ENCODE results near the gene EFHC1. TPM values are rescaled to one million over a fixed set of nuclear protein-coding genes. Genes with fewer than 3 reads are reported as not detected.

Gene EFHC1, protein sequence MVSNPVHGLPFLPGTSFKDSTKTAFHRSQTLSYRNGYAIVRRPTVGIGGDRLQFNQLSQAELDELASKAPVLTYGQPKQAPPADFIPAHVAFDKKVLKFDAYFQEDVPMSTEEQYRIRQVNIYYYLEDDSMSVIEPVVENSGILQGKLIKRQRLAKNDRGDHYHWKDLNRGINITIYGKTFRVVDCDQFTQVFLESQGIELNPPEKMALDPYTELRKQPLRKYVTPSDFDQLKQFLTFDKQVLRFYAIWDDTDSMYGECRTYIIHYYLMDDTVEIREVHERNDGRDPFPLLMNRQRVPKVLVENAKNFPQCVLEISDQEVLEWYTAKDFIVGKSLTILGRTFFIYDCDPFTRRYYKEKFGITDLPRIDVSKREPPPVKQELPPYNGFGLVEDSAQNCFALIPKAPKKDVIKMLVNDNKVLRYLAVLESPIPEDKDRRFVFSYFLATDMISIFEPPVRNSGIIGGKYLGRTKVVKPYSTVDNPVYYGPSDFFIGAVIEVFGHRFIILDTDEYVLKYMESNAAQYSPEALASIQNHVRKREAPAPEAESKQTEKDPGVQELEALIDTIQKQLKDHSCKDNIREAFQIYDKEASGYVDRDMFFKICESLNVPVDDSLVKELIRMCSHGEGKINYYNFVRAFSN
- polyA plus RNA-seq (173 and 234 TPM in 2 replicates), polyA minus RNA-seq (91.5 and 119 TPM in 2 replicates)

GRCh38 chr6:52419809-52420667 lies at the start of gene EFHC1:
Gene EFHC1, plus strand, starts transcription at chr6:52420342. Its CDS starts 69 bp downstream, at chr6:52420411.
- H3K79me2 ChIP-seq (replicated peaks; ENCODE audit: insufficient read depth, low read length), result peaks cover 15% of the 10 kb centered on the region
- H4K20me1 ChIP-seq (ENCODE audit: insufficient read depth), result no peaks in the 10 kb centered on the region
- peak within 1 kb of the TSS; percentile 57 for H3K4me2 ChIP-seq (ENCODE audit: low read length)
- peak within 1 kb of the TSS; percentile 96 for H2AFZ ChIP-seq (ENCODE audit: low read depth, low read length)
- H3K27me3 ChIP-seq (ENCODE audit: insufficient read depth, low read depth, low read length), result no peaks in the 10 kb centered on the region
- TF ChIP-seq EZH2 (IDR thresholded peaks at IDR 0.05; ENCODE audit: borderline replicate concordance, insufficient read depth, low read length, poor library complexity, severe bottlenecking) (no peak), MXI1 (conservative IDR thresholded peaks at IDR 0.05; ENCODE audit: poor library complexity, severe bottlenecking) (peak; percentile 95), POLR2AphosphoS5 (IDR thresholded peaks at IDR 0.05) (peak; percentile 89), EP300 (conservative IDR thresholded peaks at IDR 0.05; ENCODE audit: poor library complexity, severe bottlenecking) (peak; percentile 67), RAD21 (conservative IDR thresholded peaks at IDR 0.05) (no peak), SMC3 (conservative IDR thresholded peaks at IDR 0.05; ENCODE audit: poor library complexity) (peak; percentile 16), TAF1 (IDR thresholded peaks at IDR 0.05; ENCODE audit: low read depth) (peak; percentile 17)
- TF ChIP-seq, protein P1, sequence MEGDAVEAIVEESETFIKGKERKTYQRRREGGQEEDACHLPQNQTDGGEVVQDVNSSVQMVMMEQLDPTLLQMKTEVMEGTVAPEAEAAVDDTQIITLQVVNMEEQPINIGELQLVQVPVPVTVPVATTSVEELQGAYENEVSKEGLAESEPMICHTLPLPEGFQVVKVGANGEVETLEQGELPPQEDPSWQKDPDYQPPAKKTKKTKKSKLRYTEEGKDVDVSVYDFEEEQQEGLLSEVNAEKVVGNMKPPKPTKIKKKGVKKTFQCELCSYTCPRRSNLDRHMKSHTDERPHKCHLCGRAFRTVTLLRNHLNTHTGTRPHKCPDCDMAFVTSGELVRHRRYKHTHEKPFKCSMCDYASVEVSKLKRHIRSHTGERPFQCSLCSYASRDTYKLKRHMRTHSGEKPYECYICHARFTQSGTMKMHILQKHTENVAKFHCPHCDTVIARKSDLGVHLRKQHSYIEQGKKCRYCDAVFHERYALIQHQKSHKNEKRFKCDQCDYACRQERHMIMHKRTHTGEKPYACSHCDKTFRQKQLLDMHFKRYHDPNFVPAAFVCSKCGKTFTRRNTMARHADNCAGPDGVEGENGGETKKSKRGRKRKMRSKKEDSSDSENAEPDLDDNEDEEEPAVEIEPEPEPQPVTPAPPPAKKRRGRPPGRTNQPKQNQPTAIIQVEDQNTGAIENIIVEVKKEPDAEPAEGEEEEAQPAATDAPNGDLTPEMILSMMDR (IDR thresholded peaks at IDR 0.05; ENCODE audit: poor library complexity, severe bottlenecking), result no peak
- TF ChIP-seq, protein P2, sequence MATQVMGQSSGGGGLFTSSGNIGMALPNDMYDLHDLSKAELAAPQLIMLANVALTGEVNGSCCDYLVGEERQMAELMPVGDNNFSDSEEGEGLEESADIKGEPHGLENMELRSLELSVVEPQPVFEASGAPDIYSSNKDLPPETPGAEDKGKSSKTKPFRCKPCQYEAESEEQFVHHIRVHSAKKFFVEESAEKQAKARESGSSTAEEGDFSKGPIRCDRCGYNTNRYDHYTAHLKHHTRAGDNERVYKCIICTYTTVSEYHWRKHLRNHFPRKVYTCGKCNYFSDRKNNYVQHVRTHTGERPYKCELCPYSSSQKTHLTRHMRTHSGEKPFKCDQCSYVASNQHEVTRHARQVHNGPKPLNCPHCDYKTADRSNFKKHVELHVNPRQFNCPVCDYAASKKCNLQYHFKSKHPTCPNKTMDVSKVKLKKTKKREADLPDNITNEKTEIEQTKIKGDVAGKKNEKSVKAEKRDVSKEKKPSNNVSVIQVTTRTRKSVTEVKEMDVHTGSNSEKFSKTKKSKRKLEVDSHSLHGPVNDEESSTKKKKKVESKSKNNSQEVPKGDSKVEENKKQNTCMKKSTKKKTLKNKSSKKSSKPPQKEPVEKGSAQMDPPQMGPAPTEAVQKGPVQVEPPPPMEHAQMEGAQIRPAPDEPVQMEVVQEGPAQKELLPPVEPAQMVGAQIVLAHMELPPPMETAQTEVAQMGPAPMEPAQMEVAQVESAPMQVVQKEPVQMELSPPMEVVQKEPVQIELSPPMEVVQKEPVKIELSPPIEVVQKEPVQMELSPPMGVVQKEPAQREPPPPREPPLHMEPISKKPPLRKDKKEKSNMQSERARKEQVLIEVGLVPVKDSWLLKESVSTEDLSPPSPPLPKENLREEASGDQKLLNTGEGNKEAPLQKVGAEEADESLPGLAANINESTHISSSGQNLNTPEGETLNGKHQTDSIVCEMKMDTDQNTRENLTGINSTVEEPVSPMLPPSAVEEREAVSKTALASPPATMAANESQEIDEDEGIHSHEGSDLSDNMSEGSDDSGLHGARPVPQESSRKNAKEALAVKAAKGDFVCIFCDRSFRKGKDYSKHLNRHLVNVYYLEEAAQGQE (IDR thresholded peaks at IDR 0.05; ENCODE audit: borderline replicate concordance), result no peak
- H3K27ac ChIP-seq (ENCODE audit: low read length), result peak within 1 kb of the TSS; percentile 95
- H3K4me3 ChIP-seq (ENCODE audit: low read length), result peak within 1 kb of the TSS; percentile 74
- H3K36me3 ChIP-seq (ENCODE audit: insufficient read depth, low read length), result no peaks in the 10 kb centered on the region
- no peaks in the 10 kb centered on the region for H3K9me2 ChIP-seq (ENCODE audit: insufficient read depth, low read length)
- H3F3A ChIP-seq (ENCODE audit: insufficient read depth, low read length, poor library complexity, severe bottlenecking), result no peaks in the 10 kb centered on the region
- H3K9ac ChIP-seq (ENCODE audit: low read length), result peak within 1 kb of the TSS; percentile 92
- H3K9me3 ChIP-seq (ENCODE audit: low read length), result no peaks in the 10 kb centered on the region

Measured in neural cell (in vitro differentiated cells).